ENCODE data around the gene CMPK1. TPM values are rescaled to one million over a fixed set of nuclear protein-coding genes. Genes with fewer than 3 reads are reported as not detected.

CMPK1 gene
- total and polyA plus RNA-seq, 2 donors (not counting 3 experiments of a cell fraction or from before 2014, with no cell fraction given), result 16.4 to 79.6 TPM

GRCh38 chr1:47386268-47386667 lies 52.7 kb downstream of the CMPK1 start:
- Histone ChIP-seq H3K27me3 (ENCODE audit: control insufficient read depth in 2 of 2, insufficient read depth in 2 of 2, low read length in 2 of 2) (peaks cover 0 to 2% of the 10 kb centered on the region in 2 experiments), H3K27ac (ENCODE audit: insufficient read depth, low read depth, low read length) (no peak overlapping the region), H3K36me3 (ENCODE audit: control insufficient read depth in 2 of 2, extremely low read depth in 1 of 2, insufficient read depth in 2 of 2, low read length in 2 of 2) (no peaks in the 10 kb centered on the region), H3K9ac (replicated peaks; ENCODE audit: extremely low read depth, insufficient read depth, low read length) (no peak overlapping the region), H4K20me1 (replicated peaks; ENCODE audit: control insufficient read depth, extremely low read depth, insufficient read depth, low read length) (no peaks in the 10 kb centered on the region), H3K4me3 (replicated peaks in 1 of 3; ENCODE audit: insufficient read depth in 1 of 3, low read depth in 1 of 3, low read length in 3 of 3) (no peak overlapping the region), H3K4me1 (ENCODE audit: control insufficient read depth, extremely low read depth, insufficient read depth, low read length) (no peaks in the 10 kb centered on the region), H3K9me3 (replicated peaks; ENCODE audit: control insufficient read depth, insufficient read depth, low read length) (no peaks in the 10 kb centered on the region), H3K79me2 (ENCODE audit: control insufficient read depth, insufficient read depth, low read length) (no peaks in the 10 kb centered on the region), H3K9me1 (replicated peaks; ENCODE audit: control insufficient read depth, extremely low read depth, insufficient read depth, low read length) (no peaks in the 10 kb centered on the region), H3K4me2 (ENCODE audit: insufficient read depth, low read length) (no peak overlapping the region), H2AFZ (ENCODE audit: low read depth, low read length) (no peak overlapping the region)
- BruUV-seq (replicated peaks), result no TSS peak
- TF ChIP-seq FOS (IDR thresholded peaks at IDR 0.05; ENCODE audit: borderline replicate concordance, insufficient read depth, low read length) (no peak), POLR2AphosphoS5 (IDR thresholded peaks at IDR 0.05; ENCODE audit: insufficient read depth, low read depth, low read length) (no peak), MYC (IDR thresholded peaks at IDR 0.05; ENCODE audit: low read depth, low read length) (no peak), POLR2A (IDR thresholded peaks at IDR 0.05; ENCODE audit: low read depth, low read length) (no peak), EZH2 (IDR thresholded peaks at IDR 0.05; ENCODE audit: borderline replicate concordance, low read depth, low read length, severe bottlenecking) (no peak), JUN (IDR thresholded peaks at IDR 0.05; ENCODE audit: borderline replicate concordance, insufficient read depth, insufficient read length, low read depth) (no peak), GATA2 (IDR thresholded peaks at IDR 0.05; ENCODE audit: insufficient read depth, insufficient read length, low read depth, low read length) (no peak)
- TF ChIP-seq, protein P1, sequence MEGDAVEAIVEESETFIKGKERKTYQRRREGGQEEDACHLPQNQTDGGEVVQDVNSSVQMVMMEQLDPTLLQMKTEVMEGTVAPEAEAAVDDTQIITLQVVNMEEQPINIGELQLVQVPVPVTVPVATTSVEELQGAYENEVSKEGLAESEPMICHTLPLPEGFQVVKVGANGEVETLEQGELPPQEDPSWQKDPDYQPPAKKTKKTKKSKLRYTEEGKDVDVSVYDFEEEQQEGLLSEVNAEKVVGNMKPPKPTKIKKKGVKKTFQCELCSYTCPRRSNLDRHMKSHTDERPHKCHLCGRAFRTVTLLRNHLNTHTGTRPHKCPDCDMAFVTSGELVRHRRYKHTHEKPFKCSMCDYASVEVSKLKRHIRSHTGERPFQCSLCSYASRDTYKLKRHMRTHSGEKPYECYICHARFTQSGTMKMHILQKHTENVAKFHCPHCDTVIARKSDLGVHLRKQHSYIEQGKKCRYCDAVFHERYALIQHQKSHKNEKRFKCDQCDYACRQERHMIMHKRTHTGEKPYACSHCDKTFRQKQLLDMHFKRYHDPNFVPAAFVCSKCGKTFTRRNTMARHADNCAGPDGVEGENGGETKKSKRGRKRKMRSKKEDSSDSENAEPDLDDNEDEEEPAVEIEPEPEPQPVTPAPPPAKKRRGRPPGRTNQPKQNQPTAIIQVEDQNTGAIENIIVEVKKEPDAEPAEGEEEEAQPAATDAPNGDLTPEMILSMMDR (IDR thresholded peaks at IDR 0.05; ENCODE audit: extremely low read depth in 1 of 2, insufficient read depth in 1 of 2, low read depth in 1 of 2, low read length in 2 of 2), result no peak
- TF ChIP-seq, protein P2, sequence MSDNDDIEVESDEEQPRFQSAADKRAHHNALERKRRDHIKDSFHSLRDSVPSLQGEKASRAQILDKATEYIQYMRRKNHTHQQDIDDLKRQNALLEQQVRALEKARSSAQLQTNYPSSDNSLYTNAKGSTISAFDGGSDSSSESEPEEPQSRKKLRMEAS (IDR thresholded peaks at IDR 0.05; ENCODE audit: insufficient read depth, insufficient read length), result no peak
- ChIA-PET CTCF (interaction anchor here (1.0 to 7.7 kb wide), 3 partner anchors 9 to 340 kb away, joined by 3 to 148 read pairs (median 4); no protein-coding TSS in a partner anchor), POLR2A (no interaction called here)
- dilution Hi-C loops (cut with MboI; ENCODE audit: extremely low pct_ligation_motif_present, low sequenced_read_pairs) (no loop called here), intact Hi-C loops (cut with micrococcal nuclease) (no loop called here)
- DNase-seq (ENCODE audit: low read depth, low spot score) (no peak), FAIRE-seq (no peak)
